Activated CD8-positive, alpha-beta memory T cell treated with anti-CD3 and anti-CD28 coated beads, Interleukin-2, amount 50 U/mL, for 4 hours (primary cell): ENCODE measurements around the gene MYCBP2.
A peak's percentile ranks its signal among the peaks of the same experiment; 100 is the strongest.
"Not testable (repeated sequence)": the region's sequence is repeated elsewhere in the genome, so short reads cannot be mapped to it uniquely, and the experiment has no call there.

ENCODE experiments used
- DNase-seq: peaks from one replicate; pipeline ENCODE4 v3.0.0-alpha.2; 2020

The MYCBP2 gene

GRCh38 chr13:77326905-77327604 lies at the start of gene MYCBP2:
Gene MYCBP2, minus strand, starts transcription at chr13:77327094. Its CDS starts 319 bp downstream, at chr13:77326775.
- peak; percentile 97 for DNase-seq

DNA sequence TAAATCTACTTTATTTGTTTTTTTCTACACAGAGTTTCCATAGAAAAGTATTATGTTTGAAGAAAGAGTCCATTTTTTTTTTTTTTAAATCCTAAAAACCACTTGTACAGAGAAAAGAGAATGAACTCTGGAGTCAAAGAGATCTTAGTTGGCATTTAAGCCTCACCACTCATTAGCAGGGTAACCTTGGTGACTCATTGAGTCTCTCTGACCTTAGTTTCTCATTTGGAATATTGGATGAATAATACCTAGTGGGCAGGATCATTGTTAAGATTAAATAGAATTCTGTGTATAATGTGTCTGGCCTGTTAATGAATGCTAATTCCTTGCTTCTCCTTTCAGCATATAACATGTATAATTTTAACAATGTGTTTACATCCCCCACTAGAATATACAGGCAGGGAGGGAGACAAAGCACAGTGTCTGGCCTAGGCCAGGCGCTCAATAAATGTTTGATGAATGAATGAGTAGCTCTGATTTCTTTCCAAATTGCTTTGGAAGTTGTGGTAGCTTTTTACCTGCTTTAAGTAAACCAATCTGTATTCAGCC lies 48.7 kb upstream of the MYCBP2 start:
- DNase-seq: no peak

GRCh38 chr13:77374786-77375185 lies 47.9 kb upstream of the MYCBP2 start:
- DNase-seq: no peak

GRCh38 chr13:77374339-77374738 lies 47.4 kb upstream of the MYCBP2 start:
- DNase-seq: no peak

DNA sequence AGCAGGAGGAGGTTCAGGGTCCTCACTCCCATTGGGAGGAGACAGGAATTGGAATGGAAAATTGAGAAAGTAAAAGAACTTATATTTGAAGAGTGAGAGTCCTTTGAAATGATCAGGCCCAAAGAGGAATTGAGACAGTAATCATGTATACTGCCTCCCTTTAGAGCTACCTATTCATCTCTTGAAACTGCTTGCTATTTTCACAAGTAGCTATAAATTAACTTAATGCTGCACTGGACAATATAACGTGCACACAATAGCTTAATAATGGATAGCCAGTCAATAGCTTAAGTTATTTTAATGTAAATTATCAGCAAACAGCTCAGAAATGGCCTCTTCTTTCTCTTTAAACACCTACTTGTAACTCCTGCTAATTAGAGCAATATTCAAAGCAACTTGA lies 46.6 kb upstream of the MYCBP2 start:
- no peak for DNase-seq

DNA sequence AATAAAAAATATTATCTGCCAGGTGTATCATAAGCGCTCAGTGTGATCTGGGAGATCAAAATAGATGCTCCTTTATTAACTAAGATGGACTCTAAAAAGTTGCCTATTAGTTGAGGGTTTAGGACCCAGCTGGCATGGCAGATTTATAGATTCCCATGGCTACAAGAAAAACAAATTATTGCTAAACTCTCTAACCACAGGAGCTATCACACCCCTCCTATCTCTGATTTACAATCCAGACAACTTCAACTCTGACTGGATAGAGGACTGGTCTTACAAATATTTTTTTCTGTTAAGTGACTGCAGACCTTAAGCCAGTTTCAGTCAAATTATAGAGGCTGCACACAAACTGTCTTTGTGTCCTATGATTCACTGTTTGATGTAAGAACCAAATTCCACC lies 45.4 kb upstream of the MYCBP2 start:
- DNase-seq: no peak

DNA sequence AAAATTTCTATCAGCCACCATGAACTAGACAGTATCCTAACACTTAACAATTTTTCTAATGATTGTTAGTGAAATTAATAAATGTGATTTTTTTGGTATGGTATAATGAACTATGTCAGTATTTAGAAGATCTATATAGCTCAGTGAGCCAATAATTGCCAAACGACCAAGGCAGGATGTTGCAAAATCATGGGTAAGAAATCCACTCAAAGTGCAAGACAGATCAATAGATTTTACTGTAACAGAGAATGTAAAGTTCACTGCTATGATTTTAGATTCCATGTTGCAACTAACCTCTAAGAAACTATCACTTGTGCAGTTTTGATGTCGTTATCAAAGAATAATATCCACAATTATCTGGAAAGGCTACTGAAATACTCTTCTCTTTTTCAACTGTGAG lies 44.0 kb upstream of the MYCBP2 start:
- DNase-seq: no peak

DNA sequence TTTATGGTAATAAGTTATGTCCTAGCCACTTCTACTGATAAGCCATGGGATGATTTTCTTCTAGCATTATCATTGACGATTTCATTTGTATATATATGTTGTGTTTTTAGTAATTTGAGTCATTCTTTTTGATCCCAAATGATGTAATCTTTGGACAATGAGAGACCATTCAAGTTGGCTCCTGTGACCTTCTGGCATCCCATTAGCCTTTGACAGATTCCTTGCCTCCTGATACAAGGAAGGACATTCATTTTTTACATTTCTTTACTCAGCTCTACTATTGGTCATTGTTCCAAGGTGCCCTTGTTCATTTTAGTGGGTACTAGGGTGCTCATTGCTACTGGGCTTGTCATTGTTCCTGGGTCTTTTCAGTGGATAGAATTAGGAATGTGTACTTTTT lies 35.3 kb upstream of the MYCBP2 start:
- no peak for DNase-seq

GRCh38 chr13:77360032-77360685 lies 33.3 kb upstream of the MYCBP2 start:
- DNase-seq: no peak

GRCh38 chr13:77359171-77359570 lies 32.3 kb upstream of the MYCBP2 start:
- no peak for DNase-seq

DNA sequence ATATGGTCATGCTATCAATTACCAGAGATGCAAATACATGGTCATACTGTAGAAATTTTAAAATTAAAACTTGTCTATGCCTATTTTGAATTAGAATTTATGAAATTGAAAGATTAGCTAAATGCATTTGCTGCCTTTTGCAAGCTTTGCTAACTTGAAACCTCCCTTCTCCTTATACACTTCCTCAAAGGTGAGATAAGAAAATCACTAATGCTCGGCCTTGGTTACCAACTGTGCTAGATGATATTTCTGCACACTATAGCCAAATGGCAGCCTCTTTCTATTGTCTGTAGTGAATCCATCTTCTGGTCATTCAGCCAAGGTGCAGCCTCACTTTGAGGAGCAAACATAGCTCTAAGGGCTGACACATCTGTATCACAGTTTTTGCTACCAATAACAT lies 31.1 kb upstream of the MYCBP2 start:
- no peak for DNase-seq

- DNase-seq: no peak
These were observed 29.3 kb upstream of the MYCBP2 start for GRCh38 chr13:77356155-77356554.

- DNase-seq: no peak
These were observed 27.1 kb upstream of the MYCBP2 start for GRCh38 chr13:77353995-77354394.

- DNase-seq: no peak
These were observed 24.4 kb upstream of the MYCBP2 start for GRCh38 chr13:77351315-77351714.

GRCh38 chr13:77350811-77351210 lies 23.9 kb upstream of the MYCBP2 start:
- DNase-seq: no peak

- no peak for DNase-seq
These were observed 22.5 kb upstream of the MYCBP2 start for GRCh38 chr13:77349365-77349764.

DNA sequence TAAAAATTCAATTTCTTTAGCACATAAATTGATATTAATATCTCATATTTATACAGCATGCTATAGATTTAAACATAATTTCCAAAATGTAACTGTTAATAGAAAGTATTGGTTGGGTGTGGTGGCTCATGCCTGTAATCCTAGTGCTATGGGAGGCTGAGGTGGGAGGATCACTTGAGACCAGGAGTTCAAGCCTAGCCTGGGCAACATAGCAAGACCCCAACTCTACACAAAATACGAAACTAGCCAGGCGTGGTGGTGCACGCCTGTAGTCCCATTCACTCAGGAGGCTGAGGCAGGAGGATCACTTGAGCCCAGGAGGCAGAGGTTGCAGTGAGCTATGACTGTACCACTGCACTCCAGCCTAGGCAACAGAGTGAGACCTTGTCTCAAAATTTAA lies 20.5 kb upstream of the MYCBP2 start:
- DNase-seq: not testable (repeated sequence)

DNA sequence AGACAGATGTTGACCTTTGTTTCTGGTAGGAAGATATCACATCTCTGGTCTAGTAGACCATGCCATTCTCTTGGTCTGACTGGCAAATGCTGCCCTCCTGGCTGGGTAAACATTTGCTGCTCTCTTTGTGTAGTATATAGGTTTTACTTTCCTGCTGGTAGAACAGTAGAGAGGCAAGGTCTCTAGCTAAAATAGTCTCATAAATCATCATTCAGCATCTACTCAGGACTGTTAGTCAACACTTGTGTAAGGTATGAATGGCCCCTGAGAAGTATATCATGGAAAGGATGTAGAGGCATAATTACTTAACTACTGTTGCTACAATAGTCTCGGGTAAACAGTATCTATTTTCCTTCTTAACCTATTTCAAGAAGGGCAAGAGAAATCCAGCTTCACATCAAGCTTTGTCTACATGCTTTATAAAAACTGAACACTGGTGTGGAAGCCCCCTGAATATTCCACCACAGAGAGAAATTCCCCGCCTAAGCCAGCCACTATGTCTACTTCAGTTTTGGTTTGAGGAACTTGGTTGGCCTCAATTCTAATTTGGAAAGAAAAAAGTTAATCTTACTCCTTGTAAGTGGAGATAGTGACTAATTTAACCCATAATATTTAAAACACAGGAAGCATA lies 18.4 kb upstream of the MYCBP2 start:
- no peak for DNase-seq

DNA sequence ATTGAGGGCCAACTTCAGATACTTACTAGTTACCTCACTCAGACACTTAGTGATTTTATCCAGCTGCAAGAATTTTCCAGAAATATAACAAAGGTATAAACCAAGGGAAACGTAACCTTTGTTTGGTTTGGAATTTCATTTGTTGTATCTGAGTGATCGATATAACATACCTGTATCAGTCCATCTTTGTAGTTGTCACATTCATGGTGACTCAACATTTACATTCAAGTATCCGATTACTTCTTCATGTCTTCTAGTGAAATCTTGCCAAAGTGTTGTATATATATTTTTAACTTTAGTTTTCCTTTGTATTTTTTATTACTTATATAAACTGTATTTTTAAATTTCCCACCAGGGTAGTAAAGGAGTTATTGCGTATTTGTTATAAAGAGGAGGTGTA lies 16.9 kb upstream of the MYCBP2 start:
- no peak for DNase-seq

GRCh38 chr13:77339408-77339807 lies 12.5 kb upstream of the MYCBP2 start:
- no peak for DNase-seq

DNA sequence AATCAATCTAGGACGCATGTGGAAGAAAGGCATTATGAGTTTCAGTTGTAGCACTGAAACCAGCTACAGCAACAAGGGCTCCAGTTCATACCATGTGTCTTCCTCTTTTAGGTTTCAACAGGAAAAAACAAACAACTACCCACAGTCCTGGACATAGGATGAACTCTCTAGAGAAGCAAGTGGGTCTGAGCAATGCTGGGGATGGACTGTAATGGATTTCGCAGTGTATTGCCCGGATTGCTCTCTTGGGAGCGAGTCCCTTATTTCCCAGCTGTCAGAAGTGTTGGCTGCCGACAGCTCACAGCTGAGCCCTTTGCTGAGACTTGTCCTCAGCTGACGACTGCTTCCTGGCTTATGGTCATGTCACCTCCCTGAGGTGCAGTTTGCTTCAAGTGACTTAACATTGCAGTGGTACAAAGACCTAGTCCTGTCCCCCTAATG lies 12.1 kb upstream of the MYCBP2 start:
- DNase-seq: no peak

DNA sequence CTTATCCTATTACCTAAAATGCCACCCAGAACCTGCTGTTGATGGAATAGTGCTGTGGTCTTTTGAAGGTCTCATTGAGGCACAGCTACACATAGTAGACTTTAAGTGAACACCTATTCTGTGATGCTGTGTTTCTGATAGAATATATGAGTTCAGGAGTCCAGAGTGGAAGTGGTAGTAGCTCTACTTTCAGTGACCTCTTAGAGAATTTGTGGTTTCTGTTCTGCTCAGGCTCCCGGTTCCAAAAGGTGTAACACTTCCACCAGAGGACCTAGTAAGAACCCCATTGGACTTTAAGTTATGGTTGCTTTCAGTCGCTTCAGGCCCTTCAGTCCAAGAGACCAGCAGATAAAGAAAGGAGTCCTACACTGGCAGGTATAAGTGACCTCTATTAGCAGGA lies 11.4 kb upstream of the MYCBP2 start:
- no peak for DNase-seq

GRCh38 chr13:77337159-77337558 lies 10.3 kb upstream of the MYCBP2 start:
- no peak for DNase-seq

- DNase-seq: no peak
These were observed 8.6 kb upstream of the MYCBP2 start for GRCh38 chr13:77335543-77335942.
